GM12878 (cell line): Measurements from ENCODE around the gene SPTA1.

ENCODE experiments used
- CEBPB ChIP-seq, 2 experiments: fragments of 150-350 bp in 1 of 2; IDR thresholded peaks; 2 replicates each; pipeline ENCODE4 v1.6.1; 2012 to 2014; ENCODE audit warnings: low read depth in 2 of 2, low read length in 2 of 2, borderline replicate concordance in 1 of 2, inconsistent platforms in 1 of 2
- CHD2 ChIP-seq: IDR thresholded peaks from 2 replicates; pipeline ENCODE4 v1.6.1; 2011; ENCODE audit warnings: low read depth, low read length, improper control_type of control experiment, borderline replicate concordance
- HDAC2 ChIP-seq: fragments of 200-600 bp; sonication (generic); IDR thresholded peaks from 2 replicates; pipeline ENCODE4 v1.6.1; 2017
- MEF2B ChIP-seq: fragments of 450-650 bp; IDR thresholded peaks from 2 replicates; pipeline ENCODE4 v1.6.1; 2018; ENCODE audit warnings: mild to moderate bottlenecking, moderate library complexity; ENCODE audit not compliant: partially characterized antibody, poor library complexity, severe bottlenecking
- MTA3 ChIP-seq: IDR thresholded peaks from 2 replicates; pipeline ENCODE4 v1.6.1; 2012; ENCODE audit warnings: low read length, inconsistent platforms, borderline replicate concordance
- MYC ChIP-seq: IDR thresholded peaks from 2 replicates; pipeline ENCODE4 v1.6.1; 2011; ENCODE audit warnings: mild to moderate bottlenecking, low read length, moderate library complexity, inconsistent platforms; ENCODE audit not compliant: insufficient read depth, insufficient replicate concordance, insufficient read length, severe bottlenecking
- NBN ChIP-seq: fragments of 450-650 bp; IDR thresholded peaks from 2 replicates; pipeline ENCODE4 v1.6.1; 2016
- NFYB ChIP-seq: IDR thresholded peaks from 2 replicates; pipeline ENCODE4 v1.6.1; 2011; ENCODE audit warnings: low read depth, mild to moderate bottlenecking, low read length, improper control_type of control experiment, moderate library complexity; ENCODE audit not compliant: insufficient read depth
- POLR2A ChIP-seq: IDR thresholded peaks from 2 replicates; pipeline ENCODE4 v1.6.1; 2011; ENCODE audit warnings: low read depth, mild to moderate bottlenecking, low read length
- RUNX3 ChIP-seq: IDR thresholded peaks from 2 replicates; pipeline ENCODE4 v1.6.1; 2012; ENCODE audit warnings: low read length, inconsistent platforms
- STAT1 ChIP-seq: fragments of 450-650 bp; conservative IDR thresholded peaks from 2 replicates; pipeline ENCODE4 v1.6.1; 2014; ENCODE audit warnings: antibody characterized with exemption, mild to moderate bottlenecking
- TCF12 ChIP-seq: IDR thresholded peaks from 2 replicates; pipeline ENCODE4 v1.6.1; 2011; ENCODE audit warnings: low read depth, mild to moderate bottlenecking, low read length
- TF ChIP-seq, protein P1 (sequence below), 3 experiments: IDR thresholded peaks in 2 of 3; conservative IDR thresholded peaks in 1 of 3; 2 replicates each; pipeline ENCODE4 v1.5.1; 2011; ENCODE audit warnings: low read depth in 3 of 3, low read length in 3 of 3, mild to moderate bottlenecking in 3 of 3, control low read depth in 2 of 3, moderate library complexity in 2 of 3, inconsistent platforms in 1 of 3, mixed read lengths in 1 of 3; ENCODE audit not compliant: control insufficient read depth in 2 of 3, insufficient read depth in 1 of 3; ENCODE audit errors: extremely low read depth in 1 of 3
- TF ChIP-seq, protein P2 (sequence below): IDR thresholded peaks from 2 replicates; pipeline ENCODE4 v1.6.1; 2011; ENCODE audit warnings: low read depth, low read length, improper control_type of control experiment, borderline replicate concordance

DNA sequence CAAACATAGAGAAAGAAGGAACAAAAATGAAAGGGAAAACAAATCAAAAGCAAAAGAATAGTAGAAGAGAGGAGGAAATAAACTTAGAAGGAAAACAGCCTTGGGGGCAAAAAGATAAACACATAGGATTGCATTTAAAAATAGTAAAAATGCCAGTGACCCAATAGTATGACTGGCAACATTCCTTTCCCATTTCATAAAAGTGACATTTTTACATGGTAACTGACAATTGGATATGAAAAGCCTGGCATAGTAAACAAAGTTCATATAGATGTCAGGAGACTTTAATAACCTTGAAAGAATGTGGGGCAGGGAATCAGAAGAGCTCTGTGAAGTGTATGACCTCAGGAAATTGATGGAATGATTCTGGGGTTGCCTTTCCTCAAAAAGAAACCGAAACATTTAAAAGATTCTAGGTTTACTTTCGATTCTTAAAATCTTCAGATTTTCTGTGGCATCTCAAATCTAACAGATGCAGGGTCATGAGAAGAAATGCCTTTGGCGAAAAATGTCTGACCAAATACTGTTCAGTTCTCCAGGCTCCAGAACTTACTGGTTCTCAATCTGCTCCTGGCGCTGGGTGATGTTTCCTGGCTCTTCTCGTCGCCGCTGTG, 33.7 kb downstream of the SPTA1 start:
- TF ChIP-seq HDAC2 (no peak), CHD2 (no peak), STAT1 (no peak), MTA3 (no peak), MEF2B (no peak), MYC (no peak), NFYB (no peak), TCF12 (no peak), POLR2A (no peak), NBN (no peak), RUNX3 (no peak), CEBPB (IDR thresholded peaks at IDR 0.05; ENCODE audit: borderline replicate concordance in 1 of 2, low read depth in 2 of 2, low read length in 2 of 2) (no peak)
- TF ChIP-seq, protein P1, sequence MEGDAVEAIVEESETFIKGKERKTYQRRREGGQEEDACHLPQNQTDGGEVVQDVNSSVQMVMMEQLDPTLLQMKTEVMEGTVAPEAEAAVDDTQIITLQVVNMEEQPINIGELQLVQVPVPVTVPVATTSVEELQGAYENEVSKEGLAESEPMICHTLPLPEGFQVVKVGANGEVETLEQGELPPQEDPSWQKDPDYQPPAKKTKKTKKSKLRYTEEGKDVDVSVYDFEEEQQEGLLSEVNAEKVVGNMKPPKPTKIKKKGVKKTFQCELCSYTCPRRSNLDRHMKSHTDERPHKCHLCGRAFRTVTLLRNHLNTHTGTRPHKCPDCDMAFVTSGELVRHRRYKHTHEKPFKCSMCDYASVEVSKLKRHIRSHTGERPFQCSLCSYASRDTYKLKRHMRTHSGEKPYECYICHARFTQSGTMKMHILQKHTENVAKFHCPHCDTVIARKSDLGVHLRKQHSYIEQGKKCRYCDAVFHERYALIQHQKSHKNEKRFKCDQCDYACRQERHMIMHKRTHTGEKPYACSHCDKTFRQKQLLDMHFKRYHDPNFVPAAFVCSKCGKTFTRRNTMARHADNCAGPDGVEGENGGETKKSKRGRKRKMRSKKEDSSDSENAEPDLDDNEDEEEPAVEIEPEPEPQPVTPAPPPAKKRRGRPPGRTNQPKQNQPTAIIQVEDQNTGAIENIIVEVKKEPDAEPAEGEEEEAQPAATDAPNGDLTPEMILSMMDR (IDR thresholded peaks at IDR 0.05 in 2 of 3, conservative IDR thresholded peaks at IDR 0.05 in 1 of 3; ENCODE audit: control insufficient read depth in 2 of 3, extremely low read depth in 1 of 3, insufficient read depth in 1 of 3, low read depth in 3 of 3, low read length in 3 of 3) = no peak
- TF ChIP-seq, protein P2, sequence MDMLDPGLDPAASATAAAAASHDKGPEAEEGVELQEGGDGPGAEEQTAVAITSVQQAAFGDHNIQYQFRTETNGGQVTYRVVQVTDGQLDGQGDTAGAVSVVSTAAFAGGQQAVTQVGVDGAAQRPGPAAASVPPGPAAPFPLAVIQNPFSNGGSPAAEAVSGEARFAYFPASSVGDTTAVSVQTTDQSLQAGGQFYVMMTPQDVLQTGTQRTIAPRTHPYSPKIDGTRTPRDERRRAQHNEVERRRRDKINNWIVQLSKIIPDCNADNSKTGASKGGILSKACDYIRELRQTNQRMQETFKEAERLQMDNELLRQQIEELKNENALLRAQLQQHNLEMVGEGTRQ = no peak
